Panc1 (cell line): ENCODE data around the gene PFKFB3. TPM values are rescaled to one million over a fixed set of nuclear protein-coding genes. Genes with fewer than 3 reads are reported as not detected.

Source experiments
- ATAC-seq: fragments of 200-7000 bp; cut with Tn5 transposase; 2 replicates; pipeline ENCODE4 v1.9.1; 2020; ENCODE audit warnings: mild to moderate bottlenecking, moderate library complexity
- BruUV-seq: library from RNA; stranded (reverse); fragments of 400-500 nt; replicated peaks from 2 replicates; lab custom pipeline; 2021; lab: Mats Ljungman, UMichigan
- CTCF ChIA-PET: fragments of 300-600 bp; sonication (Branson Sonifier 250); formaldehyde crosslinking; loops from one replicate; lab custom pipeline; 2022; ENCODE audit warnings: antibody characterized with exemption; lab: Charles Lee
- POLR2A ChIA-PET: fragments of 300-600 bp; sonication (Branson Sonifier 250); formaldehyde crosslinking; loops from one replicate; lab custom pipeline; 2022; ENCODE audit warnings: antibody characterized with exemption; lab: Charles Lee
- DNase-seq: peaks from one replicate; pipeline ENCODE4 v3.0.0-alpha.2; 2010; ENCODE audit warnings: low read depth, low spot score
- H3K27ac ChIP-seq: 2 replicates; pipeline ENCODE4 v1.5.1; 2011; ENCODE audit warnings: mild to moderate bottlenecking, low read length, inconsistent platforms
- H3K27me3 ChIP-seq: fragments of 200-500 bp; sonication (Bioruptor generic); 2 replicates; pipeline ENCODE4 v1.6.0; 2014; ENCODE audit warnings: low read length, inconsistent platforms; ENCODE audit not compliant: control insufficient read depth, insufficient read depth
- H3K36me3 ChIP-seq: fragments of 200-500 bp; sonication (Bioruptor generic); 2 replicates; pipeline ENCODE4 v1.5.1; 2014; ENCODE audit warnings: inconsistent platforms, mild to moderate bottlenecking, low read length, moderate library complexity; ENCODE audit not compliant: control insufficient read depth, insufficient read depth
- H3K4me1 ChIP-seq: 2 replicates; pipeline ENCODE4 v1.5.1; 2011; ENCODE audit warnings: inconsistent platforms, mild to moderate bottlenecking, low read length, moderate library complexity; ENCODE audit not compliant: control insufficient read depth, insufficient read depth
- H3K4me3 ChIP-seq, 2 experiments: 2 replicates each; pipeline ENCODE4 v1.5.1; 2011 to 2012; ENCODE audit warnings: low read depth in 2 of 2, low read length in 2 of 2, mild to moderate bottlenecking in 2 of 2, inconsistent platforms in 1 of 2, moderate library complexity in 1 of 2
- H3K9me3 ChIP-seq: fragments of 200-500 bp; sonication (Bioruptor generic); 2 replicates; pipeline ENCODE4 v1.5.1; 2014; ENCODE audit warnings: low read depth, mild to moderate bottlenecking, inconsistent platforms, low read length, moderate library complexity; ENCODE audit not compliant: control insufficient read depth, insufficient read depth
- CTCF ChIP-seq: fragments of 450-650 bp; IDR thresholded peaks from 2 replicates; pipeline ENCODE4 v1.5.1; 2017; ENCODE audit warnings: mild to moderate bottlenecking
- POLR2AphosphoS5 ChIP-seq: IDR thresholded peaks from 2 replicates; pipeline ENCODE4 v1.6.1; 2012; ENCODE audit warnings: mild to moderate bottlenecking, low read depth, low read length, moderate library complexity
- REST ChIP-seq, 2 experiments: IDR thresholded peaks; 2 replicates each; pipeline ENCODE4 v1.6.1; 2011 to 2012; ENCODE audit warnings: low read depth in 2 of 2, control low read depth in 1 of 2, low read length in 1 of 2, mild to moderate bottlenecking in 1 of 2, moderate library complexity in 1 of 2; ENCODE audit not compliant: insufficient read depth in 1 of 2
- SIN3A ChIP-seq: IDR thresholded peaks from 2 replicates; pipeline ENCODE4 v1.6.1; 2012; ENCODE audit warnings: low read depth, mild to moderate bottlenecking, low read length, moderate library complexity, borderline replicate concordance; ENCODE audit not compliant: insufficient read depth
- TCF7L2 ChIP-seq: IDR thresholded peaks from 2 replicates; pipeline ENCODE4 v1.6.1; 2011; ENCODE audit warnings: mild to moderate bottlenecking, low read depth, low read length, inconsistent platforms
- in situ Hi-C: cut with HindIII; loops from 2 replicates; pipeline ENCODE4 v1.10.0; 2016; ENCODE audit warnings: low sequenced_read_pairs, low pct_unique_long_range_greater_than_20kb
- intact Hi-C: fragments of 100-400 bp; cut with micrococcal nuclease; formaldehyde crosslinking; loops from one replicate; pipeline ENCODE4 v1.10.0; 2022; ENCODE audit not compliant: unreplicated experiment
- total RNA-seq: library from RNA; stranded (reverse); gene quantifications from one replicate; pipeline ENCODE4 v1.2.1, GENCODE V29; 2021; ENCODE audit not compliant: unreplicated experiment

Gene PFKFB3
- total RNA-seq, 1 experiment from 2014 or later, result 17.1 TPM

- Histone ChIP-seq H3K27me3 (no peaks in the 10 kb centered on the region), H3K27ac (no peak overlapping the region), H3K9me3 (no peaks in the 10 kb centered on the region), H3K4me3 (no peak overlapping the region), H3K4me1 (no peaks in the 10 kb centered on the region), H3K36me3 (no peaks in the 10 kb centered on the region)
- DNase-seq (no peak), ATAC-seq (no peak)
- TF ChIP-seq POLR2AphosphoS5 (no peak), SIN3A (no peak), REST (IDR thresholded peaks at IDR 0.05; ENCODE audit: insufficient read depth in 1 of 2, low read depth in 2 of 2, low read length in 1 of 2) (no peak), CTCF (no peak), TCF7L2 (no peak)
- in situ Hi-C loops, result no loop called here
- intact Hi-C loops, result no loop called here
- CTCF ChIA-PET, result no interaction called here
- POLR2A ChIA-PET, result no interaction called here
- BruUV-seq, result no TSS peak
These were observed 67.5 kb downstream of the PFKFB3 start for GRCh38 chr10:6269953-6270867.

- CTCF ChIA-PET, result no interaction called here
- no TSS peak for BruUV-seq
These were observed 68.2 kb downstream of the PFKFB3 start for GRCh38 chr10:6270951-6271350.

More at GRCh38 chr10:6270951-6271350, 68.2 kb downstream of the PFKFB3 start:
- intact Hi-C loops (no loop called here), in situ Hi-C loops (no loop called here)
- no peak overlapping the region for H3K27ac ChIP-seq
- no peak for DNase-seq
- H3K4me1 ChIP-seq, result no peaks in the 10 kb centered on the region
- no peaks in the 10 kb centered on the region for H3K27me3 ChIP-seq
- H3K9me3 ChIP-seq, result no peaks in the 10 kb centered on the region
- no peak for ATAC-seq
- no peak overlapping the region for H3K4me3 ChIP-seq
- POLR2A ChIA-PET, result no interaction called here
- H3K36me3 ChIP-seq, result no peaks in the 10 kb centered on the region
- TF ChIP-seq REST (IDR thresholded peaks at IDR 0.05; ENCODE audit: insufficient read depth in 1 of 2, low read depth in 2 of 2, low read length in 1 of 2) (no peak), POLR2AphosphoS5 (no peak), SIN3A (no peak), TCF7L2 (no peak), CTCF (no peak)
